ENCODE measurements around the gene RPS5.

DNA sequence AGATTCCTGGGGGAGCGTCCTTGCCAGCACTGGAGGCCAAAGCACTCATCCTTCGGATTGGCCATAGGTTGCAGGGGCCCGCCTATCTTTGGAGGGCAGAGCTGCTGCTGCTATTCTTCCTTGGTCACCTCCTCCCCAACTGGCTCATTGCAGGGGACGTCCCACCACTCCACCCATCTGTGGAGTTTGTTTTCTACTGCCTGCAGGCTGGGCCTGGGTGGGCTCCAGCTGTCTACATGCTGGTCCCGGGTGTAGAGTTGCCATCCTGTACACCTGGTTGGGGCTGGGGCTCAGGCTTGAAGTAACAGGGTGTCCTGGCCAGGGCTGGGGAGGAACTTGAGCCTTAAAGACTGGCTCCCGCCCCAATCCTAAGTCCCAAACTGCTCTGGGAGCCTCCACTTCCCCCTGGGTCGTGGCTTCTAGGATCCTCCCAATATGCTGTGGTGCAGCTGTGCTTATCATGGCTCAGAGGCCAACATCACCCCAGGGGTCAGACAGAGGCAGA, 10.5 kb downstream of the RPS5 start:
- TF ChIP-seq, protein P1, sequence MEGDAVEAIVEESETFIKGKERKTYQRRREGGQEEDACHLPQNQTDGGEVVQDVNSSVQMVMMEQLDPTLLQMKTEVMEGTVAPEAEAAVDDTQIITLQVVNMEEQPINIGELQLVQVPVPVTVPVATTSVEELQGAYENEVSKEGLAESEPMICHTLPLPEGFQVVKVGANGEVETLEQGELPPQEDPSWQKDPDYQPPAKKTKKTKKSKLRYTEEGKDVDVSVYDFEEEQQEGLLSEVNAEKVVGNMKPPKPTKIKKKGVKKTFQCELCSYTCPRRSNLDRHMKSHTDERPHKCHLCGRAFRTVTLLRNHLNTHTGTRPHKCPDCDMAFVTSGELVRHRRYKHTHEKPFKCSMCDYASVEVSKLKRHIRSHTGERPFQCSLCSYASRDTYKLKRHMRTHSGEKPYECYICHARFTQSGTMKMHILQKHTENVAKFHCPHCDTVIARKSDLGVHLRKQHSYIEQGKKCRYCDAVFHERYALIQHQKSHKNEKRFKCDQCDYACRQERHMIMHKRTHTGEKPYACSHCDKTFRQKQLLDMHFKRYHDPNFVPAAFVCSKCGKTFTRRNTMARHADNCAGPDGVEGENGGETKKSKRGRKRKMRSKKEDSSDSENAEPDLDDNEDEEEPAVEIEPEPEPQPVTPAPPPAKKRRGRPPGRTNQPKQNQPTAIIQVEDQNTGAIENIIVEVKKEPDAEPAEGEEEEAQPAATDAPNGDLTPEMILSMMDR (conservative IDR thresholded peaks at IDR 0.05) = no peak
- no peak for TF ChIP-seq ZFX (IDR thresholded peaks at IDR 0.05)
